Measurements from ENCODE around the gene OR12D1.
"Not testable (repeated sequence)": the region's sequence is repeated elsewhere in the genome, so short reads cannot be mapped to it uniquely, and the experiment has no call there.

The OR12D1 gene
- total RNA-seq = 0 to 0.08 (median 0) reads per million in 18 experiments

DNA sequence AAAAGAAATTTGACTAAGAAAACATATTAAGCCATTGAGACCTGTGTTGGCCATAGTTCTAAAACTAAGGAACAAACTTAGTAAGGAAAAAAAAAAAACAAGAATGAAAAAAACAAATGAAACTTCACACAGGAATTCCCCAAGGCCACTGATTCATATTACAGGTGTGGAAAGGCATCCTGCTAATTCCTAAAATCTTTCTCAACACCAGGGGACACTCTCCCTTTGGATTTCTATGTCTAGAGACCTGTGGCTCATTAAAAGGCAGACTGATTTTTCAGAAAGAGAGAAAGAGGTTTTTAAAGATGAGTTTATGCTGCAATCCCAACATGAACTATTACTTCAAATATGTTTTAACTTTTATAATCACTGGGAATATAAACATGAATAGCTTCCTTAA lies at the start of gene OR12D1:
OR12D1 (plus strand) TSS at position 341 of the 400 bp plus-strand sequence.
- no peak for DNase-seq

DNA sequence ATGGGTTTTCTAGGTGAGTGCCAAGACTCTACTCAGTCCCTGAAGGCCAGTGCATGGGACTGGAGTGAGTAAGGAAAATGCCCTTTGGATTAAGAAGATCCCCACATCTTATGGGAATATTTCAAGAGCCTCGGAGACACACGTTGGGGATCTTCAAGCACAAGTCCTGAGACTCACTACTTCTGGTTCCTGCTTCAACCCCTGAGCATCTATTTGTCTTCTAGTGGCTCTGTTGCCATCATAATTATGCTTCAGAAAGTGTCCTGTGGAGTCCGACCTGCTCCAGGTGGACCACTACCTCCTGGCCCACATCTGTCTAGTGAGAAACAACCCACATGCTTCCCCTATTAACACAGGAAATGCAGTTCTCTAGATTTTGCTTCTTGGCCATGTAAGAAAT lies 46.0 kb upstream of the OR12D1 start, which contains the start of gene OR5V1:
OR5V1 (minus strand) TSS at position 101 of the 400 bp plus-strand sequence. CDS start 12,670 bp downstream, outside the sequence.
- DNase-seq = no peak

DNA sequence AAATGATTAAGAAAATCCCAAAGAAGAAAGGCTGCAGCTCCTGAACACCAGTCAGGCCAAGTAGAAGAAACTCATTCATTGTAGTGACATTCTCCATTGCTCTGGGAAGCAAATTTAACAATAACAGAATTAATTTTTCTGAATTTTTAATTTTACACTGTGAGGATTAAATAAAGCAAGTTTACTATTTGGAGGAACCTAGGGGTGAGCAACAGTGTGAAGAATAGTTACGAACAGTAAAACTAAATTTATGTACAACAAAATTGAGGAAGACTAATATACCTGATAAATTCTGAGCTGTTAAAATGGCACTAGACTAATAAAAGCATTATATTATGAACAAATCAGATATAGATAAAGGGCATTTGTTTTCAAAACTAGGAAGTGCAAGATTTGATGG lies 39.5 kb upstream of the OR12D1 start, which contains the start of gene OR12D3:
OR12D3 (minus strand) TSS at position 101 of the 400 bp plus-strand sequence; CDS start at position 97, 4 bp downstream.
- no peak for DNase-seq

DNA sequence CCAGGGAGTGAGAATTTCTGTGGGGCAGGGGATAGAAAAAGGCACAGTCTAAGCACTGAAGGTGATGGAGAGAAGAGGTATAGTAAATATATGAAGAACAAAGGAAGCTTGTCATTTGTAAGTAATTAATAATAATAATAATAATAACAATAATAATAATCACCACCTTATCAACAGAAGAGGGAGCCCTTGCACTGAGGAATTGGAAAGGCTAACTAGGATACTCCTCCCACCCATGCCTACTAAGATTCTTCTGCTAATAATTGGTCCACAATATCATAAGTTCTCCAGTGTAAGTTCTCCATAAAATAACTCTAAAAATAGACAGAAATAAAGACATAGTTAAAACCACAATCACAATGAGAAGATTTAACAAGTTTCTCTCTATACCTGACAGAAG lies 38.7 kb upstream of the OR12D1 start:
- DNase-seq = no peak

DNA sequence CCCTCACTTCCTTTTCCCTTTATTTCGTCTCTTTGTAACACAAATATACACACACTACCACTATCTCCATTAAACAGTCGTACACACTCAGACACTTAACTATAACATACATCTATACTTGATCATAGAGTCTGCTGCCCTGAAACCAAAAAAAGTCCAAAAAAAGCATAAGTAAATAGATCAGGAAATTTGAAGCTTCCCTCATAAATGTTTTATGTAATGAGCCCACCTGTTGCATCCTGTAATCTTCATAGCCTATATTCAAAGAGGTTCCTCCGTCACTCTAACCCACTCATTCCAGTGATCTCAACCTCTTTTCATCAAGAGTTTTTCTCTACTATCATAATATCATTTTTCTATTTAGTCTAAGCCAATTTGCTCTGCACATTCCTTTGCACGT lies 26.2 kb upstream of the OR12D1 start:
- DNase-seq = no peak

DNA sequence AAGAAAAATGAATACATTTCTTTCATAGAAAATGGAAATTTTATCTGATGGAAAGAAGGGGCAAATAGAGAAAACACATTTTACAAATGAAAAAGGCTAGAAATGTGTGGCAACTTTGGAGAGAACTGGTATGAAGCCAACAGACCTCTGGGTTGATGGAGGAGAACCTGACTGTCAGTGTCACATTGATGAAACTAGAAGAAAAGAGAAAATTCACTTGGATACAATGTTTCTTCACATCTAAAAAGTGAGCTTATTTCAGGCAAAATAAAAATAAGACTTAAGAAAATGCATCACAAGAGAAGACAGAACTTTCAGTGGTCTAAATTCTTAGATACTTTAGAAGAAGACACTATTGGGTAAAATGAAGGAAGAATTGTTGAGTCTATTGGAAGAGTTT lies 19.4 kb upstream of the OR12D1 start, which contains the start of gene OR12D2:
OR12D2 (plus strand) TSS at position 301 of the 400 bp plus-strand sequence. CDS start 1,069 bp downstream, outside the sequence.
- DNase-seq = no peak

DNA sequence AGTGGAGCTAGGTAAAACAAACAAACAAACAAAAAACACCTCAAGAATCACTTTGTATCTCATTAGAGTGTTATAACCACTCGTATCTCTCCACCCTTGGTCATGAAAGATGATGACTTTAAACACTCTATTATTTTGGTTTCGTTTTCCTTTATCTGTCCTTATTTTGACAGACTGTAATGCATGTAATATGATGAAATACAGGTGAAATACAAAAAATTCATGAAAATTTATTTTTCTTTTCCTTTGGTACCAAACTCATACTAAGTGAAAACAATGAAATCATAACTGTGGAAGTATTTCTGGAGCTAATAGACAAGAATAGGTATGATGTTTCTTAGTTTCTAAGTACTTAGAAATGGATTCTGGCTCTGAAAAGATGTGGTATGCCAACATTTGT lies 15.2 kb upstream of the OR12D1 start:
- no peak for DNase-seq

DNA sequence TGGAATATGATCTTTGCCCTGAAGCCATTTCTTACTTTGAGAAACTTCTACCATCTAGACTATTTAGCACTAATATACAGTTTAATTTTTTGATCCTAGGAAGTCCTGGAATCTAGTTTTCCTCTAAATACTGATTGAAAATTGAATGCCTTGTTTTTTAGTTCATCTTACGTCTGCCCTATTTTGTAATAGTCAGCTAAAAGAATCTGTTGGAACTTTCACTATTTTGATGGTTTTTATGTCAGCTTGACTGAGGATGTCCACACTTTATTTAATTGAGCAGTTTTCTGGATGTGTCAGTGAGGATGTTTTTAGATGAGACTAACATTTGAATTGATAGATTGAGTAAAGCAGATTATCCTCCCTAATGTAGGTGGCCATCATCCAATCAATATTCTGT lies 10.9 kb upstream of the OR12D1 start:
- DNase-seq = no peak

DNA sequence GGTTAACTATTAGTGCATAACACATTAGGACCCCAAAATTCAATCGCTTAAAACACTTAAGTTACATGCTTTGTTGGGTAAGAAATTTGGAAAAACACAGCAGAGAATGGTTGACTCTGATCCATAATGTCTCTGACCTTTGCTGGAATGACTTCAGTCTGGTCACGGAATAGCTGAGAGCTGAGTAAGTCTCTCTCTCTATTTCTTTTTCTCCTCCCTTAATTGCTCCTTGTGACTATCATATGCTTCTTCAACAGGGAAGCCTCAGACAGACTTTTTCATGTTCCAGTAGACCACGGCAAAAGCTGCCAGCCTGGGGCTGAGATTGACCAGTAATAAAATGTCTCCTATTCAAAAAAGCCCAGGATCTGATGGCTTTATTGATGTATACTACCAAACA lies 4.8 kb downstream of the OR12D1 start:
- DNase-seq = no peak

DNA sequence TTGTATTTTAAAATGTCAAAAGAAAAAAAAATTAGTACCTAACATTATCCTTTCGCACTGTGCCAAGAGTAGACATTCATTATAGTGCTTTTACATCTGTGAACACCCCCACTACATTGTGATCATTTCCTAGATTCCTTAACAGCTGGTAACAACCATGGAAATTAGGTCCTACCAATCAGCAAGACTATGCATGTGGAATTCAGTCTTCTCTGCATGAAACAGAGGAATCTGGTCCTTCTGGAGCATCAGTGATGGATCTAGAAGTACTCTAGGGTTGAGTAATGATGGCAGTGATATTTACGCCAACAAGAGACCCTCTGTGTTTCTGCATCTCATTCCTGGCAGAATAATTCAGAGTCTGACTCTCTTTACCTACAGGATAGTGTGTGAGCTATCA lies 9.4 kb downstream of the OR12D1 start:
- DNase-seq = no peak

DNA sequence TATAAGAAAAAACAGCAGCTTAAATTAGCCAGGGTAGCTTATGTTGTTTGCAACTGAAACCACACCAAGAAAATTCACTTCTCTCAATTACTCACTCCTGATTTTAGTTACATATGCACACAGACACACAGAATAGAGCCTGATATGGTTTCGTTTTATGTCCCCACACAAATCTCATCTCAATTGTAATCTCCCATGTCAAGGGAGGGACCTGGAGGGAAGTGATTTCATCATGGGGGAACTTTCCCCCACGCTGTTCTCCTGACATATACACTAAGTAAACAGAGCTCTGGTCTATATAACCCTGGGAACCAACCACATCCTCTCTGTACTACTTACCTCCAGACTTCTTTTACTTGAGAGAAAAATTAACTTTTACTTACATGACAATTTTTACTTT lies 9.8 kb downstream of the OR12D1 start:
- DNase-seq = no peak

DNA sequence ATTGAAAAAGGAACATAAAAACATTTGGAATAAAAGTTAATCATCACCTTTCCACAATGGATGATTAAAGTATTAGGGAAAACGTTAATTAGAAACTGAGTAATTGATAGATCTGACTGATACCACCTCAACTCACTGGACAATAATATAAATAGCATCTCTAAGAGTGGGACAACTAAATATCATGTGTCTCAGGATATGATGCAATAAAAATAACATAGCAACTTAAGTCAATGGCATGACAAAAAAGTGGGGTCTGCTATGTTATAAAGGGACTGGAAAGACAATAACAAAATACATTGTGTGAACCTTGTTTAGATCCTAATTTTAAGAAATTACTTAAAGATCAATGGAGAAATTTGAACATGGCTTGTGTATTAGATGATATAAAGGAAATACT lies 10.3 kb downstream of the OR12D1 start:
- DNase-seq = no peak

DNA sequence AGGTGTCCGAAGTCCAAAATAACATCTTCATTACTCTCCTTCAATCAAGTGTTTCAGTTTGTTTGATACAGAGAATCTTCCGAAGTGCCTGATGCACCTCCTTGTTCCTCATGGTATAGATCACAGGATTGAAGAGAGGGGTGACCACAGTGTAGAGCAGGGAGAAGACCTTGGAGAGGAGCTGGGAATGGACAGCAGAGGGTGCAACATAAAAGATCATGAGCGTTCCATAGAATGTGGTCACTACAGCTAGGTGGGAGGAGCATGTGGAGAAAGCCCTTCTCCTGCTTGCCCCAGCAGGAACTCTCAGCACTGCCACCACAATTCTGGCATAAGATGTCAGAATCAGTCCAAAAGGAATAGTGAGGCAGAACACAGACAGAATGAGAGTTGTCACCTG lies 11.9 kb downstream of the OR12D1 start:
- no peak for DNase-seq

DNA sequence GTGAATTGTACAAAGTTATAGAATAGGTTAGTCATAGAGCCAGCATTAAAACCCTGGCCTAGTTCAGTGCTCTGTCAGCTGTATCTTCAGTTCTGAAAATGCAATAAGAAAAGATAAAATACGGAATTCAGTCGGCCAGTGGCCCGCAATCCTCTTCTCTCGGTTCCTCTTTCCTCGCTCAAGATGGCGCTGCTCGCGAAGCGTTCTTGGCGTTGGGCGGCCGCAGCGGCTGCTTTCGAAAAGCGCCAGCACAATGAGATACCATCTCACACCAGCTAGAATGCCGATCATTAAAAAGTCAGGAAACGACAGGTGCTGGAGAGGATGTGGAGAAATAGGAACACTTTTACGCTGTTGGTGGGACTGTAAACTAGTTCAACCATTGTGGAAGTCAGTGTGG lies 22.0 kb downstream of the OR12D1 start:
- DNase-seq = not testable (repeated sequence)

DNA sequence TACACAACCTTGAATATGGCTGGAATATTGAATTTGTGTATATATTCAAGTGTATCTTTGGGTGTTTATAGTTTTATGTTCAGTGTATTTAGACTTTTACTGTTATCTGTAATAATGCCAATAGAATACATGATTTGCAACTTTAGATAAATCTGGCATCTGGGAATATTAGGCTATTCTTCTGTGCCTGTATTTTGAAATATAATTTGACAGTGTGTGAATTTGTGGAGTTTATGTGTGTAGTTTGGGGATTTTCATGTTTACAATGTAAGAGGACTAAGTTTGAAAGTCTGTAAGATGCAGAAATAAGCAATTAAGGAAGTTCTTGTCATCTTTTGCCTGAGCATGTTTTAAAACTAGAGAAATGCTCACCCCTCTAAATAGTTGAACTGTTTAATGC lies 24.3 kb downstream of the OR12D1 start, which contains the start of gene OR10C1:
OR10C1 (plus strand) TSS at position 301 of the 400 bp plus-strand sequence. CDS start 710 bp downstream, outside the sequence.
- DNase-seq = no peak

DNA sequence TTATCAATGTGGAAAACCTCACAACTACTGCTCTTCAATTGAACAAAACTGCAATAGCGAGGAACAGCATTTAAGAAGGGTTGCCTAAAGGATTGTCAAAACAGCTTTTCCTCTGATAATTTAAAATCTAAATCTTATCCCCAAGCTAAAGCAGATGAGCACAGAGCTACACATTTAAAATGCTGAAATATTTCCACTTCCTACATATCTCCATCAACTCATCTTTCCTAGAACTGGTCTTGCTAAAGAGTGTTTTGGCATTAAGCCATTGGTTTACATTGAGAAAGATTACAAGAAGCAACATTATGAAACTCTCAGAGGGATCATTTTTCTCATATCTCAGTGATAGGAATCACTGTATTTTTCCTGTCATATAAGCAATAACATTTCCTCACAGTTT lies 28.0 kb downstream of the OR12D1 start:
- peak in 1 of 2 donors; percentile 59 for DNase-seq

DNA sequence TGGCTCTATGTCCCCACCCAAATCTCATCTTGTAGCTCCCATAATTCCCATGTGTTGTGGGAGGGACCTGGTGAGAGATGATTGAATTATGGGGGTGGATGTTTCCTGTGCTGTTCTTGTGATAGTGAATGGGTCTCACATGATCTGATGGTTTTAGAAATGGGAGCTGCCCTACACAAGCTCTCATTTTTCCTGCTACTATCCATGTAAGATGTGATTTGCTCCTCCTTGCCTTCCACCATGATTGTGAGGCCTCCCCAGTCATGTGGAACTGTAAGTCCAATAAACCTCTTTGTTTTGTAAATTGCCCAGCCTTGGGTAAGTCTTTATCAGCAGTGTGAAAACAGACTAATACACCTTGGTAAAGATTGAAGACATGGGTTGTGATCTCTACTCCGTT lies 29.3 kb downstream of the OR12D1 start:
- not testable (repeated sequence) for DNase-seq

DNA sequence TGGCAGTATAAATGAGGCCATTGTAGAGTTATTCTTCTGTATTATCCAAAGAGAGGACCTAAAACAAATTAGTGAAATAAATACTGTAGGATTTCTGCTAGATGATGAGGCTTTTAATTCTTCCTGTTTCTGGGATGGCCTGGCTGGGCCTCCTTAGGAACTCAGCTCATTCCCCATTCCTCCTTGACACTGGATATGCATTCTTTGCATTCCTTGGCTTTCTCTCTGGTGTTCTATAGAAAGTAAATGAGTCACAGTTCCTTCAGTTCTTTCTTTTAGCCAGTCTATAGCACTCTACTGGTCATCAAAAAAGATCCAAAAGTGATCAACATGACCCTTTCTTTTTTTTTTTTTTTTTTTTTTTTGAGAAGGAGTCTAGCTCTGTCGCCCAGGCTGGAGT lies 32.9 kb downstream of the OR12D1 start:
- DNase-seq = no peak

DNA sequence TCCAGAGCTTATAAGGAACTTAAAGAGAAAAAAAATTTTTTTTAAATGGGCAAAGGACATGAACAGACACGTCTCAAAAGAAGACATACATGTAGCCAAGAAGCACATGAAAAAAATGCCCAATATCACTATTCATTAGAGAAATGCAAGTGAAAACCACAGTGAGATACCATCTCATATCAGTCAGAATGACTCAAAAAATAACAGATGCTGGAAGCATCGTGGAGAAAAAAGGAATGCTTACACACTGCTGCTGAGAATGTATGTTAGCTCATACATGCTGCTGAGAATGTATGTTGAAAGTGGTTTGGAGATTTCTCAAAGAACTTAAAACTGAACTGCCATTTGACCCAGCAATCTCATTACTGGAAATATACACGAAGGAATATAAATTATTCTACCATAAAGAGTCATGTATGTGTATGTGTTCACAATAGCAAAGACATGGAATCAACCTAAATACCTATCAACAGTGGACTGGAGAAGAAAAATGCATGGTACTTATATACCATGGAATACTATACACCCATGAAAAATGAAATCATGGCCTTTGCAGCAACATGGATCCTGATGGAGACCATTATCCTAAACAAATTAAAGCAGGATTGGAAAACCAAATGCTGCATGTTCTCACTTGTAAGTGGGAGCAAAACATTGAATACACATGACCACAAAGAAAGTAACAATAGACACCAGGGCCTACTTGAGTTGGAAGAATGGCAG lies 36.9 kb downstream of the OR12D1 start:
- DNase-seq = no peak

DNA sequence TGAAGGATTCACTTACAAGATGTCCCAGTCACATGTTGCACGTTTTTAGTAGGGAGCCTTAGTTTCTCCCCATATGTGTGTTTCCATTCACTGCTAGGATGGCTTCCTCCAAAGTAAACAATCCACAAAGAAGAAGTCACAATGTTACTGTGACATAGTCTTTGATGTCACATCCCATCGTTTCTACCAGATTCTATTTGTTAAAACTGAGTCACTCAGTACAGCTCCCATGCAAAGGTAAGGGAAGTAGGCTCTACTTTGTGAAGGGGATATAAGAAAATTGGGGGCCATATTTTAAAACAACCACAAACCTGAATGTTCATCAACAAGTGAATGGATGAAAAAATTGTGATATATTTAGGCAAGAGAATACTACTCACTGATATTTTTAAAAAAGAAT lies 42.2 kb downstream of the OR12D1 start, which contains the start of the genes OR11A1 and OR2H1:
OR11A1 (minus strand) TSS at position 101 of the 400 bp plus-strand sequence. CDS start 29,430 bp downstream, outside the sequence.
OR2H1 (plus strand) TSS at position 185 of the 400 bp plus-strand sequence. CDS start 4,615 bp downstream, outside the sequence.
- DNase-seq = no peak

DNA sequence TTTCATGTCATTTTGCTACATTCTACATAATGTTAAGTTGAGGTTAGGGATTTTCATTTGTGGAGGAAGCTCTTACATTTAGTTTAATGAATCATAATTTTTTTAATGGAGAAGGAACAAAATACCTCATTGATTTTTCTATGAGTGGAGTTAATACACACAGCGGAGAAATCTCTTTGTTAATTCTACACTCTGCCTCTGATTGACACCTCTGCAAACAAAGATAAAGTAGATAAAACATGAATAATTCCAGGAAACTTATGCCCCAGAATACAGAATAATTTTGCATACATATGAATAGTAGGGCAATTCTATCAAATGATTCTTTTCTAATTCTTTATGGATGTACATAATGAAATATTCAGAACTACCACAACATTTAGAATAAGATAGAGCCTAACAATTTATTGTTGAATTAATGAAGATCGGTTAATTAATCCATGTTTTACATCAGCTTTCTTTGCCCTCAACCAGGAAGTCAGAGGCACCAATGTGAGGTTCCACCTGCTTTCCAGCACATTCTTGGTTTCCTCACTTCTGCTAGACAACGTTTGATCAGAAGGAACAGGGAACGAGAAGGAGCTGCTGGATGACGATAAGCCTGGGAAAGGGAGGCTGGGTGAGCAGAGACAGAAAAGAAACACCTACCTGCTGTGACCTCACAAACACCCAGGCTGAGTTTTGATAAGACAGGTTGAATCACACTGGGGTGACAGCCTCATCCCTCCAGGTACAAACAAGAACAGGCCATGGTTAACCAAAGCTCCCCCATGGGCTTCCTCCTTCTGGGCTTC lies 46.5 kb downstream of the OR12D1 start:
- no peak for DNase-seq

DNA sequence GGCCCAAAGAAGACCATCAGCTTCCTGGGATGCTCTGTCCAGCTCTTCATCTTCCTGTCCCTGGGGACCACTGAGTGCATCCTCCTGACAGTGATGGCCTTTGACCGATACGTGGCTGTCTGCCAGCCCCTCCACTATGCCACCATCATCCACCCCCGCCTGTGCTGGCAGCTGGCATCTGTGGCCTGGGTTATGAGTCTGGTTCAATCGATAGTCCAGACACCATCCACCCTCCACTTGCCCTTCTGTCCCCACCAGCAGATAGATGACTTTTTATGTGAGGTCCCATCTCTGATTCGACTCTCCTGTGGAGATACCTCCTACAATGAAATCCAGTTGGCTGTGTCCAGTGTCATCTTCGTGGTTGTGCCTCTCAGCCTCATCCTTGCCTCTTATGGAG lies 47.3 kb downstream of the OR12D1 start:
- DNase-seq = no peak

DNA sequence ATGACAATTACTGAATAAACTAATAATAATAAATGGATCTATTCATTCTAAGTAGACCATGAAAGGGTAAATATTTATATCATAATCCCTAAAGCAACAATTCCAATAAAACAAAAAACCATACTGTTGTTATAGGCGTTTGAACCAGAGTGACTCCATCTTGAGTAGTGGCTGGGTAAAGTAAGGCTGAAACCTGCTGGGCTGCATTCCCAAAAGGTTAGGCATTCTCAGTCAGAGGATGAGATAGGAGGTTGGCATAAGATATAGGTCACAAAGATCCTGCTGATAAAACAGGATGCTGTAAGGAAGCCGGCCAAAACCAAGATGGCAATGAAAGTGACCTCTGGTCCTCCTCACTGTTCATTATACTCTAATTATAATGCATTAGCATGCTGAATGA lies 50.6 kb downstream of the OR12D1 start:
- DNase-seq = no peak

Measured in inflammatory macrophage (primary cell).